Stimulated activated CD8-positive, alpha-beta memory T cell treated with anti-CD3 and anti-CD28 coated beads, Interleukin-12 subunit alpha, Interleukin-12 subunit beta, amount 100 ng/mL, for 4 hours (primary cell): Measurements from ENCODE around the gene RIN3.

ENCODE experiments used
- DNase-seq: peaks from one replicate; pipeline ENCODE4 v3.0.0-alpha.2; 2020; ENCODE audit warnings: low read depth

RIN3 gene

GRCh38 chr14:92507174-92507768 lies 6.3 kb upstream of the RIN3 start:
- DNase-seq: no peak

- no peak for DNase-seq
Observed at GRCh38 chr14:92510972-92511371, 2.6 kb upstream of the RIN3 start.

DNA sequence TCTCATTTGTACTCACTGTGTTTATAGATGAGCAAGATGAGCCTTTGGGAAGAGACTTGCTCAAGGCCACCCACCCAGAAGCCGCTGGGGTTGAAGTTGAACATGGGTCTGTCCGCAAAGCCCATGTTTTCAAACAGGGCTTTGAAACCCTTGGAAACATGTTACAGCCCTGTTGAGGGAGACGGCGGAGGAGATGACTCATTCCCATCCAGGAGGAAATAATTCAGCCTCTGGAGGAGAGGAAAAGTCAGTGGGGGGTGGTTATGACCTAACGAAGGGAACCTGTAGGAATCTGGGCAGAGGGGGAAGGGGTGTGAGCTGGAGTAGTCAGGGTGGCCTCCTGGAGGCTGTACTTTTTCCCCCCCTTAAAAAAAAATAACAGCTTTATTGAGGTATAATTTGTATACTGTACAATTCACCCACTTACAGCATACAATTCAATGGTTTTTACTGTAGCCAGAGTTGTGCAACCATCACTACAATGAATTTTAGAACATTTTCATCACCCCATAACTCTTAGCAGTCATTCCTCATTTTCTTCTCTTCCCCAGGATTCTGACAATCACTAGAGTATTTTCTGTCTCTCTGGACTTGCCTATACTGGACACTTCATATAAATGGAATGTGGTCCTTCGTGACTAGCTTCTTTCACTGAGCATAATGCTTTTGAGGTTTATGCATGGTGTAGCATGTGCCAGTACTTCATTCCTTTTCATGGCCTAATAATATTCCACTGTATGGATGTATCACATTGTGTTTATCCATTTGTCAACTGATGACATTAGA lies 1.9 kb upstream of the RIN3 start:
- no peak for DNase-seq

DNA sequence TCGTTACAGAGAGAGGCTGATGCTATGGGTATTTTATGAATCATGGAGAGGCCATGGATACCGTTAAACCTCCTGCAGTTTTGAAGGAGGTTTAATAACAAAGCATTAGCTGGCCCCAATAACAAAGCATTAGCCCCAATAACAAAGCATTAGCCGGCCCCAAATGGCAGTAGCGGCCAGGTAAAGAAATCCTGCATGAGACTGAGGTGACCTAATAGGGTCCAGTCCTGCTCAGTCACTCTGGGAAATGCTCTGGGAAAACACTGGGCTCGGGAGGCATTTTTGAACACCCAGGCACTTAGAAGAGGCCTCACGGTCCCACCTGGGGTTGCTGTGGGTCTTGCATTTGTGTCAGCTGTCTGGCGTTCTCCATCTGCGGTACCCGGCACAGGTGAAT lies 776 bp upstream of the RIN3 start:
- no peak for DNase-seq

GRCh38 chr14:92513966-92514843 lies 624 bp downstream of the RIN3 start:
- peak; percentile 43 for DNase-seq

GRCh38 chr14:92514844-92515514 lies 1.4 kb downstream of the RIN3 start:
- no peak for DNase-seq

GRCh38 chr14:92515546-92516343 lies 2.2 kb downstream of the RIN3 start:
- DNase-seq: no peak

GRCh38 chr14:92516344-92516965 lies 2.9 kb downstream of the RIN3 start:
- DNase-seq: no peak

DNA sequence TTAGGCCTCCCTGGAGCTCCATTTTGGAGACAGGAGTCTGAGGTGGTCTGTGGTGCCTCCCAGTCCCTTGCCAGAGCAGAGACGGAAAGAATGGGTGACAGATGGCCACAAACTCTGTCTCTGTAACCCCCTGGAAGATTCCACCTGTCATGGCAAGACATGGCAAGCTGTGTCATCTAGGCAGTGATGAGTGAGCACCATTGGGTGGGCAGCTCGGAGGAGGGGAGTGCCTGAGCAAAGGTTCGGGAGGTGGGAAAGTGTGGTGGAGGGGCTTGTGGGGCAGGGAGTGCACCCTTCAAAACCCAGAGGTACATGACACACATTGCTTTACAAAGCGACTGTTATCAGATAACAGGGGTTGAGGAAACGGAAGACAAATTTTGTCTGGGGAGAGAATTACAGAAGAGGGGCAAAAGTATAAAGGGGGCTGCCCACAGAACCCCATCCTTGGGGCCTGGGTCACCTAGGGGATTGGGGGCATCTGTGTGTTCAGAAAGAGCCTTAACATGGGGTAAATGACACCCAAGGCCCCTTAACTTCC lies 3.5 kb downstream of the RIN3 start:
- DNase-seq: peak; percentile 58

DNA sequence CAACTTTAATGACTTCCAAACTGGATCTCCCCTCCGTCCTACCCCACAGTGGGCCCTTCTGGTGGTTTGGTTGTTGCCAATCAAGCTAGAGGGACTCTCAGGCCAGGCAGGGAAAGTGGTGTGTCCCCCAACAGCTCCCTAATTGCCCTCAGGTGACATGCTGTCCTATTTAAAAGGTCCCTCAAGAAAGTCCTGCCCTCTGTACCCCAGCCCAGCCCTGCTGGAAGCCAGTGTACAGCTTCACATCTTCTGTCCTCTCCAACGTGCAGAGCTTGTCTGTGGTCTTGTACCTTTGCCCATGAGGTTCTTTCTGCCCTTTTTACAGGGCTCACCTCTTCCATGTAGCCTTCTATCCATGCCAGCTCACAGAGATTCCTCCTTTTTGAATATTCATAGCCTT lies 4.2 kb downstream of the RIN3 start:
- DNase-seq: no peak

DNA sequence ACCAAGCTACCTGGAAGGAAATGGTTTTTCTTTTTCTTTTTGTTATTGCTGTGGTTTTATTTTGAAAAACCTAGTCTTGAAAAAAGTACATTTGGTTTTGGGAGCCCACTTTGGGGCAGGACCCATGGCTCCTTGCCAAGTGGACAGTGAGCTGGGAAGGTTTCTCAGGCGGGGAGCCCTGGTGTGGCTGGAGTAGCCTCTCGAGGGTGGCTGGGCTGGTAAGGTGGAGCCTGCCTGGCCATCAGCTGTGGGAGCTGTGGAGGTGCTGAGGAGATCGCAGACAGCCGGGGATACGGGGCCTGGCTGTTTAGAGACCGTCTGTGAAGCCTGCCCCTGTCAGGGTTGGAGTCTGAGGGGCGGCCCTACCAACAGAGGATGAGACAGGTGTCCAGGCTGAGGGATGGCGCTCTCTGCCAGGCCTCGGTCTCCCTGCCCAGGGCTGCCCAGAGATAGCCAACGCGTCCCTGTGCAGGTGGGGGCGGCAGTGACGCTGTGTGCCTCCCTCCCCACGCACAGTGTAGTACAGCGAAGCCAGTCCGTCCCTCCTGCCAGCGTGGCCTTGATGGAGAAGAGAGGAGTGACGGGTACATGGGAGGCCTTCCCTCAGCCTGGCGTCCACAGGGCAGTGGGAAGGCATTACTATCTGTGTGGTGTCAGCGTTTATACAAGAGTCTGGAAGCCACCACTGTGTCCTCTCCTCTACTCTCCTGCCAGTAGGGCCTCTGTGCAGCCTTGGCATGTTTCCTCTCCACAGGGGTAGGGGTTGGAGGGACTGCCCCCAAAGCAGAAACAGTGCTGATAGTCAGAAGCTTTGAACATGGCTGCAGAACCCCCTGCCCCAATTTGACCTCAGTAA lies 5.9 kb downstream of the RIN3 start:
- DNase-seq: no peak

DNA sequence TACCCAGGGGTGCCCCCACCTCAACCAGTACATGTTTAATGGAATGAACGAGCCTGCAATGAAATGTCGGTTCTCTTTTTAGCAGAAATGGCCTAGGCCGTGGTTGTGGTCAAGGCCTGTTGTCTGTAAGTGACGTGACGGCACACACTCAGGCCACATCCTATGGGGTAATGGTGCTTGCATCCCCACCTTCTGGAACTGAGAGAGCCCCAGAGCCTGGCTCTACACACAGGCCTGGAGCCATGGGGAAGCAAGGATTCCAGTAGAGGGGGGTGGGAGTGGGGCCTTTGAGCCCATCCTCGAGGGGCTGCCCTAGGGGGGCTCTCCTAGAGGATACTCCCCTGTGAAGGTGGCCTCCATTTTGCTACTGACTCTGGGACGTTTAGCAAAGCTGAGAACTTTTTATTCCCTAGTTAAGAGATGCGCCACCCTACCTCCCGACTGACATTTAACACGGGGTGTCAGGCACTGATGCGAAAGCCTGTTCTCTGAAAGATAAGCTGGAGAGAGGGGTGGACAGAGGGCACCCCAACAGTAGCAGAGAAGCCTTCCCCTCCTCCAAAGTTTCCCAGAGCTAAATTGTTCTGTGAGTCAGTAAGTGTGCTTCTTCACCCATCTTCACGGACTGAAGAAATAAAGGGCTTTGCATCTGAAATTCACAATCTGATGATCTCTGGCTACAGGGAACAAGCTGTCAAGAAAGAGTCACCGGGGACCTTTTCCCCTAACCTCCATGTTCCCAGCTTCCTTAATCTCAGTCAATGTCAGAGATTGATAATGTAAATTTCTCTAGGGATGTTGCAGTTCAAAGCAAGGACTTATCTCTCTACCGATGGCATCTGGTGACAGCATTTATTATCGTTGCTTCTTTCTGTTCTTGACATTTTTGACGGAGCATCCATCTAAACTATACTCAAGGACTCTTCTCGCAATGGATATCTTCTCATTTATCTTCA lies 6.8 kb downstream of the RIN3 start:
- no peak for DNase-seq

DNA sequence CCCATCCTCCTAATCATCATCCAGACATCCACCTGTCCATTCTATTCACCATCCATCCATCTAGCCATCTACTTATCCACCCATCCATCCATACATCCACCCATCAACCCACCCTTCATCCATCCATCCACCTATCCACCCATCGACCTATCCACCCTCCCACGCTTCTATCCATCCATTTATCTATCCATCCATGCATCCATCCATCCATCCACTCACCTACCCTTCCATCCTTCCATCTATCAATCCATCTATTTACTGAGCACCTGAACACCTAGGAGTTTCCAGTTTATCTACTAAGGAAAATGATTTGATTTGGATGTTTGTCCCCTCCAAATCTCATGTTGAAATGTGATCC lies 7.5 kb downstream of the RIN3 start:
- DNase-seq: no peak

DNA sequence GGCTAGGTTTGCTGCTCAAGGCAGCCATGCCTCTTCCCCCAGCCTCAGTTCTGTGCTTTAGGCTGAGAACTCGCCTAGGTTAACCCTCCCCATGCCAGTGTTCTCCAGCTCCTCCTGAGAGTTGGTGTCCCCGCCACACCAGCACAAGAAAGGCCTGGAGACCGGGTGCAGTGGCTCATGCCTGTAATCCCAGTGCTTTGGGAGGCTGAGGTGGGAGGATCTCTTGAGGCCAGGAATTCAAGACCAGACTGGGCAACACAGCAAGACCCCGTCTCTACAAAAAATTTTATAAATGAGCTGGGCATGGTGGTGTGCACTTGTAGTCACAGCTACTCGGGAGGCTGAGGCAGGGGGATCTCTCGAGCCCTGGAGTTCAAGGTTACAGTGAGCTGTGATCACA lies 10.2 kb downstream of the RIN3 start:
- no peak for DNase-seq

DNA sequence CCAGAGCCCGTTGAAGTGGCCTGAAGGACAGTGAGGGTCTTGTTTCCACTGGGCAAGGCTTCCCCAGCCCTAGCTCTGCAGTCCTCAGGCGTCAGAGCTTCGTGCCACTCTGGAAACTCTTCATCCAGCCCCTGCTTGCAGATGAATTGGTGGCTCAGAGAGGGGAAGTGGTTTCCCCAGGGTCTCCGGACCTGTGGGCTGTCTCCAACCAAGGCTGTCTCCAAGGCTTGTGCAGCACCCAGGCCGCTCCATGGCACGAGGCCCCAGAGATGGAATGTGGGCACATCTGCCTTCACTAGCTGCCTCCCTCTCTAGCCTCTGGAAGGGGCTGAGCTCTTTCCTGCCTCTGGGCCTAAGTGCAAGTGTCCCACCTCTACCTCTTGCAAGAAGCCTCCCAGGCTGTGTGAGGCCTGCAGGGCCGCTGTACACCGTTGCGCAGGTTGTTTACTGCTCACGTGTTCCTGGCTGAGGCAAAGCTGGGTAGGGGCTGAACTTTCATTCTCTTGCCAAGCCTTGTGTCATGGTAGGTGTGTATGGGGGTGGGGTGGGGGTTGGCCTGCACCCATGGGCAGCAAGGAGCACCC lies 11.1 kb downstream of the RIN3 start:
- DNase-seq: no peak

DNA sequence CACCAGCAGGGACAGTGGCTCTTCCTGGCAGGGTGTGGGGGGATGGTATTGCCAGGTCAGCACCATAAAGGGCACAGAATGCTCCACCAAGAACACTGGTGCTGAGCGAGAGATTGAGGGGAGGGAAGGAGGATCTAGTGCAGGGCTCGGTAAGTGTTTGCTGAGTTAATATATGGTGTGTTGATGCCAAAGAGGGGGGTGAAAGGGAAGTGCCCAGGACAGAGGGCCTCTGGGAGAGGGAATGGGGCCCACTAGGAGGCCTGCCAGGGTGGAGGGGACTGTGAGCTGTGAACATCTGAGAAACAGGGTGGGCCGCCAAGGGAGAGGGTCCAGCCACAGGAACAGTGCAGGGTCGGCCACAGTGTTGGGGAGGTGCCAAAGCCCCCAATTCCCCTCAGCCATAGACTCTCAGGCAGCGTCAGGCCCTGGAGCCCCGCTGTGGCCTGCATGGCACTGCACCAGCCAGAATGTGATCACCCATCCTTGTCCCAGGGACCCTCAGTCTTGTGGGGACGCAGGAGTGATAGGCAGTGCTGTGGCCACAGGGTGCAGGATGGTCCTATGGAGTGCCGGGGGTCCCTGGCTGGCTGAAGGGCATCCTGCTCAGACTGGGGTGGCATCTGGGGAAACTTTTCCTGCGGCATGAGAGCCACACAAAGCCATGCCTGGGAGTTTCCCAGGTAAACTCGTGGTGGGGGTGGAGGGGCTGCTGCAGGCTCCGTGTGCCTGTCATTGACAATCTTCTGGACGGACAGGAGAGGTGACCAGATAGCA lies 11.9 kb downstream of the RIN3 start:
- DNase-seq: no peak

DNA sequence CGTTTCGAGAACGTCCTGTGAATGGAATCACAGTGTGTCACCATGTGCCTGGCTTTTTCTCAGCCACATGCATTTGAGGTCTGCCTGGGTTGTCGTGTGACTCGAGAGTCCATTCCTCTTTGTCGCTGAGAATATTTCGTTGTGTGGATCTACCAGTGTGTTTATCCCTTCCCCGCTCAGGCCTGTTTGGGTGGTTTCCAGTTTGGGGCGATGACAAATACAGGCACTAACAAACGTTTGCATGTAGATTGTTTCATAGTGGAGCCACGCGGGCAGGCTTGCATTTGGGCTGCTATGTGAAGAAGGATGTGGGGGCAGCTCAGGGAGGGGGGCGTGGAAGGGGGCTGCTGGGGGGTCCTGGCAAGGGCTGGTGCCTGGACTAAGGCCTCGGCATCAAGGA lies 14.1 kb downstream of the RIN3 start:
- no peak for DNase-seq
